Measurements from ENCODE around the gene WDR47.
"Not testable (repeated sequence)": the region's sequence is repeated elsewhere in the genome, so short reads cannot be mapped to it uniquely, and the experiment has no call there.

Gene WDR47

DNA sequence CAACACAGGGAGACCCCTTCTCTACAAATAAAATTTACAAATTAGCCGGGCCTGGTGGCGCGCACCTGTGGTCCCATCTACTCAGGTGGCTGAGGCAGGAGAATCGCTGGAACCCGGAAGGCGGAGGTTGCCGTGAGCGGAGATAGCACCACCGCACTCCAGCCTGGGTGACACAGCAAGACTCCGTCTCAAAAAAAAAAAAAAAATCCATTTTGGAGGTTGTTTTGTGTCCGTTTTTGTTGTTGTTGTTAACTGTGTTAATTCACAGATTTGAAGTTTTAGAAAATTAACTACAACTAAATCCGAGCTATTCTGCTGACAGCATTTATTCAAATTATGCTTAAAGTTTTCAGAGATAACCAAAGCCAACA, 79.2 kb downstream of the WDR47 start:
- no peak for DNase-seq (ENCODE audit: low read depth)

DNA sequence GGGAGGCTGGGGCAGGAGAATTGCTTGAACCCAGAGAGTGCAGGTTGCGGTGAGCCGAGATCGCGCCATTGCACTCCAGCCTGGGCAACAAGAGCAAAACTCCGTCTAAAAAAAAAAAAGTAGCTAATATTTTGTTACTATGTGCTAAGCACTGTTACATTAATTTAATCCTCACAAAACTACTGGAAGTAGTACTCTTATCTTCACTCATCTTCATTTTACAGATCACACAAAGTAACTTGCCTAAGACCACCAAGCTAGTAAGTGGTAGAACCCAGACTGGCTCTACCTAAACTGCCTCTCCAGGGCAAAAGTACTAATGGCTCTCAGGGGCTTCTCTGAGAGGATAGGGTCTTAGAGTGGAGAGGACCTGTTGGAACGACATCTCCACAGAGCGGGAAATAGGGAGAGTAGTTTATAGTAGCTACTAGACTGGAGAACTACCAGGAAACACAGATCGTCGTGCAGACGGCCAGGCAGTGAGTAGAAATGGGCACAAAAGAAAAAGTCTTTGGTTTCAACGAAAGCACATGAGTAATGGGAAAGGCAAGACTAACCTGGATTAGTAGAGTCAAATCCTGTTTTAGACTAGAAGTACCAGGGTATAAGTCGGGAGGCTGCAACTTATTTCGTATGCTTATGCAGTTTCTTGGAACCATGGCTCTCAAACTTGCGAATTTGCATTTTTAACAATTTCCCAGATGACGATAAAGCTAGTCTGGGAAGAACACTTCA, 80.0 kb downstream of the WDR47 start:
- no peak for DNase-seq (ENCODE audit: low read depth)

DNA sequence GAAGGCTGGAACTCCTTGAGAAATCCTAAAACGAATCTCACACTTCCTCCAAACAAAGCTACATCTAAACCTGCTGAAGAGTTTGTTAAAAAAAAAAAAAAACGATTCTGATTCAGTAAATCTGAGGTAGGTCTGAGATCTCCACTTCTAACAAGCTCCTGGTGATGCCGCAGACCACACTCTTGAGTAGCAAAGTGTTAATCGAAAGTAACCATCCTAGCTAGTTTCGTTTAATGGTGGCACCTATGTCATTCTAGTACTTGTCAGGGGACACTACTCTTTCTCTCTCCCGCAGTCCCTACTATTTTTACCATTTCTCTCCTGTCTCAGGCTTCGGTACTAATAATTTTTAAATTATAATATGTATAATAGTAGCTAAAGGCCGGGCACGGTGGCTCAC, 80.7 kb downstream of the WDR47 start:
- no peak for DNase-seq (ENCODE audit: low read depth)

DNA sequence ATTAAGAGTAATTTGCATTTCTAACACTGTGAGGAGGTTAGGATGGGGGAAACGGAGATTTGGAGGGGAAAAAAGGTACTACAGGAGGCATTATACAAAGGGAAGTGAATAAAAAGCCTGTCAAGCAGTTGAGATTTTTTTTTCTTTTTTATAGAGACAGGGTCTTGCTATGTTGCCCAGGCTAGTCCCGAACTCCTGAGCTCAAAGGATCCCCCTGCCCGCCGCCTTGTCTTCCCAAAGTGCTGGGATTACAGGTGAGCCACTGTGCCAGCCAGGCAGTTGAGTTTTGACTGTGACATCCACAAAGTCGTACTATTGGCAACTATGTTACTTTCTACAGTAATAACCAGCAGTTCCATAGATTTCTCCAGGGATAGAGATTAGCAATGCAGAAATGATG, 81.2 kb downstream of the WDR47 start:
- no peak for DNase-seq (ENCODE audit: low read depth)

DNA sequence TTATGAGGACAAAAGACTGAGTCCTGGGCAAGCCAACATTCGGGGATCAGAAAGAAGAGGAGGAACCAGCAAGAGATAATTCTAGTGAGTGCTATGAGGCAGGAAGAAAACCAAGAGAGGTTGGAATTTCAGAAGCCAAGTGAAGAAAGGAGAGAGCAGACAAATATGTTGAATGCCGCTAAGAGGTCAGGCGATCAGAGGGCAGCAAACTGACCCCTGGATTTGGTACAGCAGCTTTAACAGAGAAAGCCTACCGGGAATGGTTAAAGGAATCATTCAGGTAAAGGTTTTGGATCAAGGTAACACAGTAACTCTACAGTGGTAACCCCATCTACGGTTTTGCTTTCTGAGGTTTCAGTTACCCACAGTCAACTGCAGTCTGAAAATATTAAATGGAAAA, 84.0 kb downstream of the WDR47 start:
- no peak for DNase-seq (ENCODE audit: low read depth)

DNA sequence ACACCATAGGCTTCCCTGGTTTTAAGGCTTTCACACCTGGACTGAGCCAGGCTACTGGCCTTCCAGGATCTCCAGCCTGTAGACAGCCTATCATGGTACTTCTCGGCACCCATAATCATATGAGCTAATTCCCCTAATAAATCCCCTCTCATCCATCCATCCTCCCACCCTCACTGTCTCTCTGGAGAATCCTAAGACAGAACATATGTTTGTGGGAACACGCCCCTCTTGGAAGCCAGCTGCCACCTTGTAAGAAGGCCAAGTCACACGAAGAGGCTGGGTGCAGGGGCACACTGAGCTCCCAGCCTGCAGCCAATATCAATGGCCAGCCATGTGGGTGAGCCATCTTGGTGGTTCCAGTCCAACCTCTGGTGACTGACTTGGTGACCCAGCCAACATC, 86.0 kb downstream of the WDR47 start:
- no peak for DNase-seq (ENCODE audit: low read depth)

DNA sequence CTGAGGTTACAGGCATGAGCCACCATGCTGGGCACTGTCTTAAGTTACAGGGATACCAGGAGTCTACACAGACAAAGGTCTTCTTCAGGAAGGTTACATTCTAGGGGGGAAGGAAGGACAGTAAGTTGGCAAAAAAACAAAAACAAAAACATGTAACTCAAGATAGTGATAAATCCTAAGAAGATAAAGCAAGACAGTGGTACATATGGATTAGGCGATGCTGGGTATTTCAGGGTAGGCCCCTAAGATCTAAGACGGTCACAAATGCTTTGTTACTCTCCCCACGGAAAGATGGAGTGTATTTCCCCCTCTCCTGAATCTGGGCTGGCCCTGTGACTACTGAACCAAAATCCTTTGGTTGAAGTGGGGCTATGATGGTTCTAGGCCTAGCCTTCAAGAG, 86.8 kb downstream of the WDR47 start:
- no peak for DNase-seq (ENCODE audit: low read depth)

DNA sequence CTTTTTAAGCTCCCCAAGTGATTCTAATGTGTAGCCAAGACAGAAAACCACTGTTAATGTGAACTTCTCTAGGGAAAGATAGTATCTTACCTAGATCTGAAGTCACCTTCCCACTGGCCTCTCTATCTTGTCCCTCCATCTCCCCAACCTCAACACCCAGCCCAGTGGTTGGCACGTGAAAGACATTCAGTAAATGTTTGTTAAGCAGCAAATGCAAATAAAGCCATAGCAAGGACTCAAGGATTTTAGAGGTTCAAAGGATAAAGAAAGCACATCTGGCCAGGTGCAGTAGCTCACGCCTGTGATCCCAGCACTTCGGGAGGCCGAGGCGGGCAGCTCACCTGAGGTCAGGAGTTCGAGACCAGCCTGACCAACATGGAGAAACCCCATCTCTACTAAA, 88.5 kb downstream of the WDR47 start:
- DNase-seq (ENCODE audit: low read depth) = no peak

DNA sequence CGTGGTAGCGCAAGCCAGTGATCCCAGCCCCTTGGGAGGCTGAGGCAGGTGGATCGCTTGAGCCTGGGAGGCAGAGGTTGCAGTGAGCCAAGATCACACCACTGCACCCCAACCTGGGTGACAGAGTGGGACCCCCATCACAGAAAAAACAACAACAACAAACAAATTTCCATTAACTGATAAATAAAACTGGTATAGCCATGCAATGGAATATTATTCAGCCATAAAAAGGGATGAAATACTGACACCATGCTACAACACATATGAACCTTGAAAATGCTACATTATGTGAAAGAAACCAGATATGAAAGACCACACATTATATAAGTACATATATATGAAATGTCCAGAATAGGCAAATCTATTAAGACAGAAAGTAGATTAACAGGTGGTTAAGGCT, 90.7 kb downstream of the WDR47 start:
- no peak for DNase-seq (ENCODE audit: low read depth)

DNA sequence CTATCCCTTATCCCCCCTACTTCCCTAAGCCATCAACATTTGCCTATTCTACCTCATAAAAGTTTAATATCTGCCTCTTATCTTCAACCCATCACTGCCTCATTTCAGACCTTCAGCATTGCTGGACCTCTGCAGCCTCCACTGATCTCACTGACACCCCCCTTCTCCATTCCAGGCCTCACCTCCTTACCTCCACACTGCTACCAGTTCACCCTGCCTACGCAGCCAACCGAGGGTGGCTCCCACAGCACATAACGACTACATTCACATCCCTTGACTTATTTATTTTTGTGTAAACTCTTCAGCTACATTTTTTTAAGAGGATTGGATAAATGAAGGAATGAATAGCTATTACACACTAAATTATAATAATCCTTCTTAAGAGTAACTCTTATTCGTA, 92.9 kb downstream of the WDR47 start:
- DNase-seq (ENCODE audit: low read depth) = no peak

DNA sequence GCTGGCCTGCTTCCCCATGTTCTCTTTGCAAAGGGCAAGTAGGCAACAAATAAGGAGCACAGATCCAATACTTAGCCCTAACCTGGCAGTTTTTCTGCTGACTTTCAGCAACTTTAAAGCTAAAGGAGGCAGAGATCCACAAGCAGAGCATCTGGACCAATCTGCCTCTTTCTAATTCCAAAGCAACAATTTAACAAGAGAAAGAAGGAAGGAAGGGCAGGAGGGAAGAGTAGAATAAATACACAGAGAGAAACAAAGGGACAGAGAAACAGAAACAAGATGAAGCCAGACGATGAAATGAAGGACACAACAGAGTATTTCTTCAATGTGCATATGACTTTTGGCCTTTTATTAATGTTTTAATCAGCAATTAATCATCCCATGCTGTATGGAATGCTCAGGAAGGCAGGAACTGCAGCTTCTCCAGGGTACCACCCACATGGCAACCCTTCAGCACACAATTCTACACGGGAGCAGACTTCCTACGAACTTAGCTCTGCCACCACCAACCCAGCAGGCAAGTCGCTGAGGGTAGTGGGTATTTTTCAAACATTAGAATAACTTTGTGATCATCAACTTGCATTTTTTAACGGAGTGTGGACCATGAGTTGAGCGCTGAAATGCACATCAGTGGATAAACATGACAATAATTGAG, 93.9 kb downstream of the WDR47 start:
- no peak for DNase-seq (ENCODE audit: low read depth)

DNA sequence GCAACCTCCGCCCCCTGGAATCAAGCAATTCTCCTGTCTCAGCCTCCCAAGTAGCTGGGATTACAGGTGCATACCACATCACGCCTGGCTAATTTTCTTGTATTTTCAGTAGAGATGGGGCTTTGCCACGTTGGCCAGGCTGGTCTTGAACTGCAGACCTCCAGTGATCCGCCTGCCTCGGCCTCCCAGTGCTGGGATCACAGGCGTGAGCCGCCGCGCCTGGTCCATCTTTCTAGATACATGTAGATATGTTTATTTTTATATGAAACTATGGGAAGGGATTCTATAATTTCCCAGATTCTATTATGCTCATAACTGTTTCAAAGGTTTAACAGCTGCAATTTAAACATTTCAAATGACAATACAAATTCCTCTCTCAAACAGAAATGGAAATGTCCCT, 105.7 kb downstream of the WDR47 start:
- no peak for DNase-seq (ENCODE audit: low read depth)

DNA sequence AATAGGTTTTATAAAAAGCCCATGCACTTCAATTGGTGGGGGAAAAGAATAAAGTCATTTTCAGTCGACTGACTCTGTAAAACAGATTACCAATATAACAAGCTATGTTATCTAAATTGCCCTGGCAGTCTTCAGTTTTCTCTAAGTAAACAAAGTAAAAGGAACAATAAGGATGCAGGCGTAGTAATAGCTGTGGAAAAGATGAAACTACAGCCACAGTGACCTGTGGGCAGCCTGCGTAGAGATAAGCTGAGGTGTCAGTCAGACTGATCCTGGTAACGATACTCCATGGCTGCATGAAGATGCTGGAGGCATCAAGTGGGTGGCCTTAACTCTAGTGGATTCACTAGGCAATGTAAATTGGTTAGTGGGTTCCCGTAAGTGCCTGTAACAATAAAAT, 108.0 kb downstream of the WDR47 start:
- DNase-seq (ENCODE audit: low read depth) = no peak

DNA sequence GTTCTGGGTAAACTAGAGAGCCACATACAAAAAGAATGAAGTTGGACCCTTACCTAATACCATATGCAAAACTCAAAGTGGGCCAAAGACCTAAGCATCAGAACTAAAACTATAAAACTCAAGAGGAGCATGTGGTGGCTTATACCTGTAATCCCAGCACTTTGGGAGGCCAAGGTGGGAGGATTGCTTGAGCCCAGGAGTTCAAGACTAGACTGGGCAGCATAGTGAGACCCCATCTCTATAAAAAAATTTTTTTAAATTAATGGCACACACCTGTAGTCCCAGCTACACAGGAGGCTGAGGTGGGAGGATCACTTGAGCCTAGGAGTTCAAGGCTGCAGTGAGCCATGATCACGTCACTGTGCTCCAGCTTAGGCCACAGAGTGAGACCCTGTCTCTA, 114.3 kb downstream of the WDR47 start:
- not testable (repeated sequence) for DNase-seq (ENCODE audit: low read depth)

DNA sequence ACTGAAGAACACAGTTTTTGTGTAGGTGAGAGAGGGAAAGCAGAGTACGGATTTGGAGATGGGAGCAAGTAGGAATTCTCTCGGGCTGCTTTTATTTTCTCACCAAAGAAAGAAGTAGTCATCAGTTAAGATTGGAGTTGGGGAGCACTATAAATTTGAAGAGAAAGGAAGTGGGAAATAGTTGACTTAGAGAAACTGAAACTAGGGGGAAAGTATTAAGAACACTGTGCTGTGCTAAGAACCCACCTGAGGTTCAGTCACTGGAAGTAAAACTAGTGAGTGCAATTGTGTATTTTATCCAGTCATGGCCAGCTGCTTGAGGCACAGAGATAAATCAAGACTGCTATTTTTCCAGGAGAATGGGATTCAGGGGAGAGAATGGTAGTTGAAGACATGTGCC, 116.0 kb downstream of the WDR47 start:
- DNase-seq (ENCODE audit: low read depth) = no peak
